ENCODE data around the gene RHEB. TPM values are rescaled to one million over a fixed set of nuclear protein-coding genes. Genes with fewer than 3 reads are reported as not detected.
A peak's percentile ranks its signal among the peaks of the same experiment; 100 is the strongest.

The RHEB gene
- total RNA-seq, 1 donor: 77.8 TPM

- Histone ChIP-seq H3K27me3 (ENCODE audit: insufficient read depth, low read length) (peaks cover 4% of the 10 kb centered on the region), H3K4me3 (ENCODE audit: insufficient read depth, low read length) (no peak within 1 kb of the TSS), H3K9me3 (ENCODE audit: low read depth, low read length) (no peaks in the 10 kb centered on the region), H3K4me2 (ENCODE audit: insufficient read depth, low read length) (peak within 1 kb of the TSS; percentile 18), H3K79me2 (ENCODE audit: insufficient read depth, low read length) (no peaks in the 10 kb centered on the region), H3K4me1 (ENCODE audit: insufficient read depth, low read length) (peaks cover 12% of the 10 kb centered on the region), H4K20me1 (ENCODE audit: insufficient read depth, low read length) (no peaks in the 10 kb centered on the region), H2AFZ (ENCODE audit: low read length) (peak within 1 kb of the TSS; percentile 76), H3K36me3 (ENCODE audit: insufficient read depth, low read length) (no peaks in the 10 kb centered on the region), H3K27ac (ENCODE audit: low read depth, low read length) (no peak within 1 kb of the TSS)
- DNase-seq (ENCODE audit: insufficient read length, low spot score, missing footprints): peak; percentile 71
- TF ChIP-seq, protein P1, sequence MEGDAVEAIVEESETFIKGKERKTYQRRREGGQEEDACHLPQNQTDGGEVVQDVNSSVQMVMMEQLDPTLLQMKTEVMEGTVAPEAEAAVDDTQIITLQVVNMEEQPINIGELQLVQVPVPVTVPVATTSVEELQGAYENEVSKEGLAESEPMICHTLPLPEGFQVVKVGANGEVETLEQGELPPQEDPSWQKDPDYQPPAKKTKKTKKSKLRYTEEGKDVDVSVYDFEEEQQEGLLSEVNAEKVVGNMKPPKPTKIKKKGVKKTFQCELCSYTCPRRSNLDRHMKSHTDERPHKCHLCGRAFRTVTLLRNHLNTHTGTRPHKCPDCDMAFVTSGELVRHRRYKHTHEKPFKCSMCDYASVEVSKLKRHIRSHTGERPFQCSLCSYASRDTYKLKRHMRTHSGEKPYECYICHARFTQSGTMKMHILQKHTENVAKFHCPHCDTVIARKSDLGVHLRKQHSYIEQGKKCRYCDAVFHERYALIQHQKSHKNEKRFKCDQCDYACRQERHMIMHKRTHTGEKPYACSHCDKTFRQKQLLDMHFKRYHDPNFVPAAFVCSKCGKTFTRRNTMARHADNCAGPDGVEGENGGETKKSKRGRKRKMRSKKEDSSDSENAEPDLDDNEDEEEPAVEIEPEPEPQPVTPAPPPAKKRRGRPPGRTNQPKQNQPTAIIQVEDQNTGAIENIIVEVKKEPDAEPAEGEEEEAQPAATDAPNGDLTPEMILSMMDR (IDR thresholded peaks at IDR 0.05; ENCODE audit: extremely low read depth, low read depth, low read length): no peak
Observed at GRCh38 chr7:151439855-151440798, 79.6 kb downstream of the RHEB start, which contains the start of gene CRYGN. CRYGN (minus strand) TSS chr7:151440141; CDS start chr7:151439917, 224 bp downstream.

GRCh38 chr7:151438864-151439601 is 80.7 kb downstream of the RHEB start:
- H3K36me3 ChIP-seq (ENCODE audit: insufficient read depth, low read length): no peaks in the 10 kb centered on the region
- H3K4me3 ChIP-seq (ENCODE audit: insufficient read depth, low read length): no peak overlapping the region
- no peaks in the 10 kb centered on the region for H3K79me2 ChIP-seq (ENCODE audit: insufficient read depth, low read length)
- peaks cover 4% of the 10 kb centered on the region for H3K27me3 ChIP-seq (ENCODE audit: insufficient read depth, low read length)
- H3K27ac ChIP-seq (ENCODE audit: low read depth, low read length): no peak overlapping the region
- peaks cover 12% of the 10 kb centered on the region for H3K4me1 ChIP-seq (ENCODE audit: insufficient read depth, low read length)
- no peaks in the 10 kb centered on the region for H4K20me1 ChIP-seq (ENCODE audit: insufficient read depth, low read length)
- H3K9me3 ChIP-seq (ENCODE audit: low read depth, low read length): no peaks in the 10 kb centered on the region
- peak; percentile 73 for DNase-seq (ENCODE audit: insufficient read length, low spot score, missing footprints)
- H3K4me2 ChIP-seq (ENCODE audit: insufficient read depth, low read length): no peak overlapping the region
- TF ChIP-seq, protein P1 (IDR thresholded peaks at IDR 0.05; ENCODE audit: extremely low read depth, low read depth, low read length): no peak
- H2AFZ ChIP-seq (ENCODE audit: low read length): no peak overlapping the region

DNA sequence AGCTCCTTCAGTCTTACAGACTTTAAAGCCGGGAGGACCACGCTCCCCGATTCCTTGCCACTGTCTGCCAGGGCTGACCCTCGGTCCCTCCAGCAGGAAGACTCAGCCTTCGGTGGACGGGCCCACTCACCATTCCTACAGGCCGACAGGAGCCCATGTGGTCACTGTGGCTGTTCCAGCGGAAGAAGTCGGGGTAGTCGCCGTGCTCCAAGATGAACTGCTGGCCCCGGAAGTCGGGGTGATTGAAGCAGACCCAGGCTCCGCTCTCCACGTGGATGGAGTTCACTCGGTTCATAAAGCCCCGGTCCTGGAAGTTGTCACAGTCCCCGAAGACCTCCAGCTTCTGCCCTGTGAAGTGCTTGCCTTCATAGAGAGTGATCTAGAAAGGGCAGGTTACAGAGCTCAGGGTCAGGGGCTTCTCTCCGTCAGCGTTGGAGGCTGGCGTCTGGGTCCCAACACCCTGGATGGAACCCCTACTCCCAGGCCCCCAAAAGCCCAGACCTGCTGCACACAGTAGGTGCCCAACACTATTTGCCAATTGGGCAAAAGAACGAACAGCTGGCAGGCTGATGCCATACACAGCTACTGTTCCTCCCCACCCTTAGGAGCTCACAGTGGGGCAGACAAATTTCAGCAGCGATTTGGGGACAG is 81.7 kb downstream of the RHEB start:
- no peaks in the 10 kb centered on the region for H4K20me1 ChIP-seq (ENCODE audit: insufficient read depth, low read length)
- TF ChIP-seq, protein P1 (IDR thresholded peaks at IDR 0.05; ENCODE audit: extremely low read depth, low read depth, low read length): no peak
- no peak overlapping the region for H3K4me2 ChIP-seq (ENCODE audit: insufficient read depth, low read length)
- no peaks in the 10 kb centered on the region for H3K36me3 ChIP-seq (ENCODE audit: insufficient read depth, low read length)
- H3K4me3 ChIP-seq (ENCODE audit: insufficient read depth, low read length): no peak overlapping the region
- H3K27me3 ChIP-seq (ENCODE audit: insufficient read depth, low read length): peaks cover 4% of the 10 kb centered on the region
- DNase-seq (ENCODE audit: insufficient read length, low spot score, missing footprints): peak; percentile 58
- H3K79me2 ChIP-seq (ENCODE audit: insufficient read depth, low read length): no peaks in the 10 kb centered on the region
- peaks cover 12% of the 10 kb centered on the region for H3K4me1 ChIP-seq (ENCODE audit: insufficient read depth, low read length)
- H3K9me3 ChIP-seq (ENCODE audit: low read depth, low read length): no peaks in the 10 kb centered on the region
- no peak overlapping the region for H2AFZ ChIP-seq (ENCODE audit: low read length)
- H3K27ac ChIP-seq (ENCODE audit: low read depth, low read length): no peak overlapping the region

Measured in osteoblast (primary cell).